D341Med (cell line): ENCODE data around the gene RPS3.

Experiments
- DNase-seq: peaks from one replicate; pipeline ENCODE4 v3.0.0; 2012; ENCODE audit warnings: low spot score

The RPS3 gene

DNA sequence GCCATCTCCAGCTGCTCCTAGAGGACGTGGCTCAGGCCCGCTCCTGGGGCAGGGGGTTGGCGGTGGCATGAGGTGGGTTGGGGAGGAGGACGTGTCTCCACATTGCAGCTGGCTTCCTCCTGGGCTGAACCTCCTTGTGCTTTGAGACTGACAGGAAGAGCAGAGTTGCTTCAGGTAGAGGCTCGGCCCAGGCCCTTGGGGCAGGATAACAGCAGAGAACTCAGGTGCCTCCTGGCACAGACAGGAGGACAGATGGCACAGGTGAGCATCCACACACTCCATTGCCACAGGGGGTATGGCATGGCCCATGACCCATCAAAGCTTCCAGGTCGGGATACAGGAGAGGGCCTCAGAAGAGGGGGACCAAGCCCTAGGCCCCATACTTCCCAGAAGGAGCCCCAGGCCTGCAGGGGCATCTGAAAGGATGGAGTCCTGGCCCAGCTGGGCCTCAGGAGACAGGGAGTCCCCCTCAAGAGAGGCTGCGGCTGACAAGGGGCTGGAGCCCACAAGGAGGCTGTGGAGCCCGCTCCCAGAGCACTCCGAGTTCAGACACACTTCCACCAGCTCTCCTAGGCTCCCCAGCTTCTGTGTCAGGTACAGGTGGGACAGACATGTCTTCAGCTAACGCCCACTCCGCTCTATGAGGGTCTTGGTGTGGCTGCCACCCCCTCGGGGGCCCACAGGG lies 35.7 kb downstream of the RPS3 start:
- DNase-seq = no peak

- DNase-seq = no peak
Measured at GRCh38 chr11:75435571-75435925, 36.2 kb downstream of the RPS3 start.

DNA sequence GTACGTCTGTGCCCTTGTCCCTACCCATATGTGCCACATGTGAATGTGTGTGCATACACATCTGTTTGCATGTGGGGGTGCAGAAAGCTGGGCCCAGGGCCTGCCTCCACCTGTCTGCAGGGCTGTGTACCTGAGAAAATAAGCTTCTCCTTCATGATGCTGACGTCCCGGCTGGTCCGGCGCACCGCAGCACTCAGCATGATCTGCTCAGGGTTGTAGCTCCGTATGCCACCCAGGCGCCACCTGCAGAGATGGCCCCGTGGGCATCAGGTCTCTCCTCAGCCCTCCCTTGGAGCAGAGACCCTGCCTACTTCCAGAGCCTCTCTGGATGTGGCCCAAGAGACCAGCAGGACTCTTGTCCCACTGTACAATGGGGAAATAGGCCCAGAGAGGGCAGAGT lies 37.5 kb downstream of the RPS3 start:
- no peak for DNase-seq

GRCh38 chr11:75437966-75438659 lies 38.8 kb downstream of the RPS3 start:
- DNase-seq = no peak

GRCh38 chr11:75439026-75439425 lies 39.7 kb downstream of the RPS3 start:
- no peak for DNase-seq

- DNase-seq = no peak
Measured at GRCh38 chr11:75439495-75440120, 40.3 kb downstream of the RPS3 start.

DNA sequence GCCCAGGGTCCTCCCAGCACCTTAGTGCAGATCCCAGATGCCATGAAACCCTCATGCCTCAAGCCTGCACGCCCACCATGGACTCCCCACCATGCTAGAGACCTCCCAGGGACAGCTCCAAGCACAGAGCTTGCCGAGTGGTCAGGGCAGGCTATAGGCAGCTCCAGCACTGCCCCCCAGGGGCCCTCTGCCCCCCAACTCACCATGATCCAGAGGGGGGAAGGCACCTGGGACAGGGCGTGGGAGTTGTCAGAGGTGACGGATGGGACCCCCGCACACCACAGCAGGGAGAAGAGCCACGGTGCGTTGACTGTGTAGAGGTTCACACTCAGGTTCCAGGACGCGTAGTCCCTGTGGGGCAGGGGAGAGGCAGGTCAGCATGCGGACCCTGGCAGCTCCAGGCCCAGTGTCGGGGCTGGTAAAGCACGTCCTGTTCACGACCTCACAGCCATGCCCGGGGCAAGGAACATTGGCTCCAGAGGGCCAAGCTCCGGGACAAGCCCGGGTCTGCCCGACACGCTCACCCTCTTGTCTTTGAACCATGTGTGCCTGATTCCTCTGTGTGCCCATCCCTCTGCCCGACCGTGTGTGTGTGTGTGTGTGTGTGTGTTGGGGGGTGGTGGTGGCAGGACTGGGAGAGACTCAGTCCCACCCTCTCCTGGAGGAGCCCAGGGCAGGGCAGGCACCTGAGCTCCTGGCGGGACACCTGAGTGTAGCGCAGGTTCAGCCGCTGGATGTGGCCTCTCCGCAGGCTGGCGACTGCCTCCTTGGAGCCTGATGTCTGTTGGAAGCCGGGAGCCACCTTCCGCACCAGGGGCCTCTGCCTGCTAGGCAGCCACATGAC lies 41.9 kb downstream of the RPS3 start:
- DNase-seq = no peak

- no peak for DNase-seq
Measured at GRCh38 chr11:75441804-75442132, 42.5 kb downstream of the RPS3 start.

DNA sequence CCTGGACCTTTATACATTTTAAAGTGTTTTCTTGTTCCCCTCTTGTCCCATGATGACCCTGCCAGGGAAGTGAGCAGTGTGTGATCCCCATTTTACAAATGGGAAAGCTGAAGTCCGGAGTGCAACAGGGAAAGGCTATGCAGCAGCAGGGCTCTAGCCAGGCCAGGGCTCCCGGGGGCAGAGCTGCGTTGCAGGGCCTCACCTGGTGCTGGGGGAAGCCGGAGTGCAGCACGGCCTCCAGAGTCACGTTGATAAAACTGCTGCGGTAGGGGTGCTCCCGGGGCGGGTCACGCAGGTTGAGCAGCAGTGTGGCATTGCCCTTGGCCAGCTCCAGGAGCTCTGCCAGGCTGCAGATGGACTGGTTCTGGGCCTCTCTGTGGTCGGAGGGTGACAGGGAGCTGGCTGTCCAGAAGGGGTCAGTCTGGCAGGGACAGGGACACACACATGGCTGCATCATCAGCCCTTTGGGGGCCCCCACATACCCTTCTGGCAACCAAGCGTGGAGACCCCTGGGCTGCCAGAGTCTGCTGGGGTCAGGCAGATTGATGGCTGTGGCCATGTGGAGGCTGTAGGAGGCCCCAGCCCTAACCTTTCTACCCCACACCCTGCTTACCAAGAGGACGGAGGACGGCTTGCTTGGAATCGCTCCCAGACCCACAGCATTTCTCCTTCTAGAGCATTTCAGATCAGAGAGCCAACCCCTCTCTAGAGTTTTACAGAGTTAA lies 43.0 kb downstream of the RPS3 start:
- no peak for DNase-seq

DNA sequence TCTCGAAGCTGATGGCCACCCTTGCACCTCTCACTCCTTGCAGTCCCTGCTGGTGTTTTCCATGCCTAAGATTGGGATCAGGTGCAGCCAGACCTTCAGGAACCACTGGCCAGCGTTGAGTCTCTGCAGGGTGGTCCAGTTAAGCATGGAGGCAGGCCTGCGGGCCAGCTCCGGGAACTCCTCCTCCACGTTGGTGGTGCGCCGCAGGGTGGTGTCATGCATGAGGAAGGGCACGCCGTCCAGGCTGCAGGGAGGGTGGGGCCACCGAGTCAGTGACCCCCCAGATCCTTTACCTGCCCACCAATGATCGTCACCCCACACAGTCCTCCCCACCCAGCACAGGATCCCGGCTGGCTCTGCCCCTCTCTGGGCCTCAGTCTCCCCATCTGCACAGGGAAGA lies 43.7 kb downstream of the RPS3 start:
- DNase-seq = no peak

DNA sequence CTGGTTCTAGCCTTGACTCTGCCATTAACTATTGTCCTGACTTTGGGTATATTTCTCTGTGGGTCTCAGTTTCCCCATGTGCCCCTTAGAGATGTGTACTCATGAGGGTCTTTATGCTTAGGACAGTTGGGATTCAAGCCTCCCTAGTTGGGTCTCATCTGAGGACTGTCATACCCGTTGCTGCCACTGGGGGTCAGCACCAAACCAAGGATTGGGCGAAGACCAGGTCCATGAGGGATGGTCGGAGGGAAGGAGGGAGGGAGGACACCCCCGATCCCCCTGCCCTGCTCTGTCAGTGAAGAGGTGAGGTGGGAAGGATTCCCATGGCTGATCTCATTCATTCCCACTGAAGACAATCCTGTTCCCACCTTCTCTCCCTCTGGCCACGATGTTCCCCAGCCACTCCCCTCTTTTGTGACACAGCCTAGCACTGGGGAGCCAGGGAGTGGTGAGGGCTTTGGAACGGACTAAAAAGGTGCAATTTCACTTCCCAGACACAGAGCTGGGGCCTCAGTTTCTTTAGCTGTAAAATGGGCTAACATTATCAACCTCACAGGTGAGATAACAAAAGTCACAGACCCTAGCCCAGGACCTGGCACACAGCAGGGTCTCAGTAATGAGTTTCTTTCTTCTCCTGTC lies 46.1 kb downstream of the RPS3 start:
- peak; percentile 83 for DNase-seq

DNA sequence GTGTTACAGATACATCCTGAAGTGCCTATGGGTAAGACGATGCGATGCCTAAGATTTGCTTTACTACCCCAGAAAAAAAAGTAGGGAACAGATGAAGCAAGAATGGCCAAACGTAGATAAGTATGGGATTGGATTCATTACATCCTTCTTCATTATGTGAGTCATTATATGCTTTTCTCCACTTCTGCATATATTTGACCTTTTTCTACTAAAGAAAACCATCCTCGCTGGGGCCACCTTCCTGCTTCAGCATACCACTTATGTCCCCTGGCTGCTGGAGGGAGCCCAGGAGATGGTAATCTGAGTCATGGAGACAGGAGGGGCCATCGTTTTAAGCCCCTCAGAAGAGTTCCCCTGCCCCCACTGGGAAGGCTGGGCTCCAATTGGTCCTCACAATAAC lies 48.1 kb downstream of the RPS3 start:
- DNase-seq = no peak

- DNase-seq = no peak
Measured at GRCh38 chr11:75449271-75449670, 50.0 kb downstream of the RPS3 start.

- DNase-seq = no peak
Measured at GRCh38 chr11:75449776-75450175, 50.5 kb downstream of the RPS3 start.

- no peak for DNase-seq
Measured at GRCh38 chr11:75450236-75450635, 50.9 kb downstream of the RPS3 start.

- DNase-seq = peak; percentile 80
Measured at GRCh38 chr11:75450826-75451821, 51.8 kb downstream of the RPS3 start.

DNA sequence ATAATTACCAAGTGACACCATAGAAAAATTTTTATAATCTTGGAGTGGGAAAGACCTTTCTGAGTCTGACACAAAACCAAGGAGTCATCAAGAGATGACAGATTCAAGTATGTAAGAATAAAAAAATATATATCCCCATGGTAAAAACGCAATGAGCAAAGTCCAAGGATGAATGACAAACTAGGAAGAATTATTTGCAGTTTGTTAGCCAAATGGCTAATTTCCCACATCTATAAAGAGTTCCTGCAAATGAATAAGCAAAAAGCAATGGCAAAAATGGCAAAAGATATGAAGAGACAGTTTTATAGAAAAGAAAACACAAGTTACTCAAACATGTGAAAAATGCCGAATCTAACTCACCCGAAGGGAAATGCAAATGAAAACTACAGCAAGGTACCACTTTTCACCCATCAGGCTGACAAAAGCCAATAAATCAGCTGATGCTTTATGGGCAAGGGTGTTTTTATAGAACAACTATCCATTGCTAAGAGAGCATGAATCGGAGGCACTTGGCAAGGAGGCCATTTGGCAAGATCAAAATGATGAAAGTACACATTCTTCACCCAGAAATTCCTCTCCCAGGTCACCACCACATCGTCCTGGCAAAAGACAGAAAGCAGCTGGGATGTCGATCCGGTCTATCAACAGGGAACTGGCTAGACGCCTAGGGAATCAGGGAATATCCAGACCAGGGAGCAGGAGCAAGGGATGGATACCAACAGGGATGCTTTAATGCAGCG lies 54.8 kb downstream of the RPS3 start:
- no peak for DNase-seq

DNA sequence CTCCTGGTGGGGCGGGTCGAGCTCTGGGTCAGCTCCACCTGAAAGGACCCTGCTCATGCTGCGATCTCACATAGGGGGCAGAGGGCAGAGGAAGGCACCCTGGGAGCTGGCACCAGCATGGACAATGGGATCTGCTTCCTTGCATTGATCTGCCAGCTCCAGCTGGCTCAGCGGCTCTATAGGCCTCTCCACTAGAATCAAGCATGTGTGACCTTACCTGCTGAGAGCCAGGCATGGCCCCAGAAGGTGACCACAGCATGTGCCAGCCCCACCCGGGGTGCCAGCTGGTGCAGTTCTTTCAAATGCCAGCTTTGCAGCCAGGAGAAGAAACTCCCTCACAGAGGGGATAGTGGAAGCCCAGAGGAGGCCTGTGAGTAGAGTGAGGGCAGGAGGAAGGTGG lies 55.7 kb downstream of the RPS3 start:
- no peak for DNase-seq
